Activated CD4-positive, alpha-beta T cell treated with anti-CD3 and anti-CD28 coated beads for 1 hour (primary cell): ENCODE measurements around the gene METTL23.
"Not testable (repeated sequence)": the region's sequence is repeated elsewhere in the genome, so short reads cannot be mapped to it uniquely, and the experiment has no call there.

Experiments
- DNase-seq: peaks from one replicate; pipeline ENCODE4 v3.0.0-alpha.2; 2020

The METTL23 gene

DNA sequence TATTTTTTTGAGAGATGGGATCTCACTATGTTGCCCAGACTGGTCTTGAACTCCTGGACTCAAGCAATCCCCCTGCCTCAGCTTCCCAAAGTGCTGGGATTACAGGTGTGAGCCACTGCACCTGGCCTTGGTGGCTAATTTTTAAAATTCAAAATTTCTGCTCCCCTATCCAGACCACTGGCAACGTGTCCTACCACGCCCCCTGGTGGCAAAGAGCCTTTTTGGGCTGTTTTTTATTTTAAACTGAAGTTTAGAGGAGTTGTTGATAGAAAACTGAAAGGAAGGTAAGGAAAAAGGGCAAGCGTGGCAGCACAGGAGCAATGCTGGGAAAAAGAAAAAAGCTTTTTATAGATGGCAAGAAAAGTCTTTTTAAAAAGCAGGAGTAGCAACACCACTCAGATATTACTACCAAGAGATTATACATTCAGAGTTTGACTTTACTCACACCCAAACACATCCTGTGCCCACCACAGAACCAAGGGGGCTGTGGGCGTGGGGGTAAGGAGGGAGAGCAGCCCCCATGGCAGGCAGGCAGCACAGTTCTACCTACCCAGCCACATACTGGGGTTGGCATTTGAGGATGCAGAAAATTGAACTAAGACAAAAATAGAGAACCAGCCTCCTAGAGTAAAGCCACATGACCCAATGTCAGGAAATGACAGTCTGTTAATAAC, 11.7 kb upstream of the METTL23 start:
- DNase-seq, result peak; percentile 56

- no peak for DNase-seq
Measured at GRCh38 chr17:76715496-76715830, 11.2 kb upstream of the METTL23 start.

- DNase-seq, result no peak
Measured at GRCh38 chr17:76716146-76716838, 10.3 kb upstream of the METTL23 start.

- DNase-seq, result no peak
Measured at GRCh38 chr17:76716839-76717215, 9.8 kb upstream of the METTL23 start.

- no peak for DNase-seq
Measured at GRCh38 chr17:76718516-76718915, 8.1 kb upstream of the METTL23 start.

- no peak for DNase-seq
Measured at GRCh38 chr17:76720211-76720610, 6.4 kb upstream of the METTL23 start.

GRCh38 chr17:76720941-76721340, 5.7 kb upstream of the METTL23 start:
- no peak for DNase-seq

DNA sequence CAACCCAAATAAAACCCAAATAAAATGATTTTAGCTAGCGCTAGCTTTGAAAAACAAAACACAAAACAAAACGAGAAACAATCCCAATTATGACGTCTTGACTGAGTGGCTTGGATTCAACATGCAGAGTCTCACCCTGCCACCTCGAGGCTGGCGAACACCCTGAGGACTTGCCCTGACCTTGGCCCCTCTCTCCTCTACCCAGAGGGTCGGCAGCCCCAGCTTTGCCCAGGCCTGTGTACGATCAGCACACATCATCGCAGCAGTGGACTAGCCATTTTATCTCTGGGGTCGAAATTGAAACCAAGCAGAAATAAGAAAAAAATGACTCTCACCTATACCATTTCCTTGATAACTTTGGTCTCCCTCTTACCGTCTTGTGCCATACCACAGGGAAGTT, 5.2 kb upstream of the METTL23 start:
- no peak for DNase-seq

- DNase-seq, result no peak
Measured at GRCh38 chr17:76722279-76722678, 4.4 kb upstream of the METTL23 start.

GRCh38 chr17:76722977-76723376, 3.7 kb upstream of the METTL23 start:
- DNase-seq, result not testable (repeated sequence)

GRCh38 chr17:76723812-76724211, 2.8 kb upstream of the METTL23 start:
- DNase-seq, result no peak

GRCh38 chr17:76725580-76726230, 934 bp upstream of the METTL23 start:
- DNase-seq, result peak; percentile 56

DNA sequence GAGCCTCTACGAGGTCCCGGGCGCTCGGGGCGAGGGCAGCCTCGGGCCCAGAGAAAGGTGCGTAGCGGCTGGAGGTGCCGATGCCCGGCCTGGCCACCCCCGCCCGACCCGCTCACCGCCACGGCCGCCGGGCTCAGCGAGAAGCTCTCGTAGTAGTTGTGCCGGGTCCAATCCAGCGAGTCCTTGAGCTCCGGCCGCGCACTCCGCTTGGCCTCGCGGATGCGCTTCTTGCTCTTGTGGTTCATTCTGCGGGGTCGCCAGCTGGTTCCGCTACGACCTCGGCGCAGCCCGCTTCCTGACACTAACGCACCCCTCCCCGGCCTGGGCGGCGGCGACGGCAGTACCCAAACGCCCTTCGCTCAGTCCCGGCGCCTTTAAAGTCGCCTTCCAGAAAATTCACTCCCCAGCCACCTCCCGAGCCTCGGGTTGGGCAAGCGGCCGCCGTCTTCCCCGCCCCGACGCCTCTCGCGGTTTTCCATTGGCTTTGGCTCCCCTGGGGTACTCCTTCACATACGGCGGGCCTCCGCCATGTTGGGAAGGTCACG, 336 bp upstream of the METTL23 start, which contains the start of gene JMJD6:
Gene JMJD6 (minus strand): TSS at position 376 of the 545 bp plus-strand sequence. CDS start 131 bp downstream, at position 245.
- DNase-seq, result peak; percentile 91

GRCh38 chr17:76727745-76728456, 1.3 kb downstream of the METTL23 start:
- no peak for DNase-seq

- not testable (repeated sequence) for DNase-seq
Measured at GRCh38 chr17:76731800-76732733, 5.4 kb downstream of the METTL23 start.

- no peak for DNase-seq
Measured at GRCh38 chr17:76732734-76733617, 6.3 kb downstream of the METTL23 start.

DNA sequence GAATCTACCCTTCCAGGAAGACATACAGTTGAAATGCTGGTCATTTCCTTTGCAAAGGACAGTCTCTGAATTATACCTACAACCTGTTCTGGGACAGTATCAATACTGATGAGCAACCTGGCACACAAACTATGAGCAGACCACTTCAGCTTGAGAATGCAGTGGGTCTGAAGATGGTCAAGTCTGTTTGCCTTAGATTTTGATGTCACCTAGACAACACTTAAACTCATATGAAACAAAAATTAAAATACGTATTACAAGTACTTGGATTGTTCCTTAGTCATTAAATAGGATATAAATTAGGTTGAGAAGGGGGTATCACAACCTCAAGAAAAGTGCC, 6.9 kb downstream of the METTL23 start:
- no peak for DNase-seq

- no peak for DNase-seq
Measured at GRCh38 chr17:76734080-76734840, 7.6 kb downstream of the METTL23 start.

DNA sequence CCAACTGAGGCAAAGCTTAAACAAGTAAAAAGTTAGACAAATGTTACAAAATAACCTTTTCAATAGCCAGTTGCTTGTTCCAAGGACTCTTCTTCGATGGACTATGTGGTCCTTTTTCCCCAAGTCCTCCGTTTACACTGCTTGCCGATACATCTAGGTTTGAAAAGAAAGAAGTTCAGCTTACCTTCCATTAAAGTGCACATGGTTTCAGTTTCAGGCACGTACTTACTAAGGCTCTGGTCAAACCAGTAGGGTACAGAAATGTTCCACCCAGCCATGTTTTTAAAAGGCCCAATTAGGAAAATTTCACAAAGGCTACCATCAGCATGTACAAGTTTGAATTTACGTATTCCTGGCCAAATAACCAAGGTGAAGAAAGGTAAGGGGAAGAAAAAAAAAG, 8.4 kb downstream of the METTL23 start:
- DNase-seq, result no peak
